Measurements from ENCODE around the gene COL15A1.

COL15A1 gene

GRCh38 chr9:99046068-99046467 lies 102.4 kb downstream of the COL15A1 start:
- Histone ChIP-seq H3K4me3 (no peak overlapping the region), H3K9me3 (no peaks in the 10 kb centered on the region), H3K27me3 (ENCODE audit: low read depth) (no peaks in the 10 kb centered on the region), H3K36me3 (replicated peaks) (no peaks in the 10 kb centered on the region), H3K4me1 (no peaks in the 10 kb centered on the region)
- DNase-seq (ENCODE audit: low spot score in 2 of 2), result no peak
- in situ Hi-C loops (cut with MboI; ENCODE audit: low sequenced_read_pairs), result no loop called here

- DNase-seq (ENCODE audit: low spot score in 2 of 2), result no peak
- Histone ChIP-seq H3K36me3 (replicated peaks) (no peaks in the 10 kb centered on the region), H3K4me1 (no peaks in the 10 kb centered on the region), H3K9me3 (no peaks in the 10 kb centered on the region), H3K27me3 (ENCODE audit: low read depth) (no peaks in the 10 kb centered on the region), H3K4me3 (no peak overlapping the region)
- in situ Hi-C loops (cut with MboI; ENCODE audit: low sequenced_read_pairs), result no loop called here
Measured at GRCh38 chr9:99046542-99047071, 102.9 kb downstream of the COL15A1 start.

DNA sequence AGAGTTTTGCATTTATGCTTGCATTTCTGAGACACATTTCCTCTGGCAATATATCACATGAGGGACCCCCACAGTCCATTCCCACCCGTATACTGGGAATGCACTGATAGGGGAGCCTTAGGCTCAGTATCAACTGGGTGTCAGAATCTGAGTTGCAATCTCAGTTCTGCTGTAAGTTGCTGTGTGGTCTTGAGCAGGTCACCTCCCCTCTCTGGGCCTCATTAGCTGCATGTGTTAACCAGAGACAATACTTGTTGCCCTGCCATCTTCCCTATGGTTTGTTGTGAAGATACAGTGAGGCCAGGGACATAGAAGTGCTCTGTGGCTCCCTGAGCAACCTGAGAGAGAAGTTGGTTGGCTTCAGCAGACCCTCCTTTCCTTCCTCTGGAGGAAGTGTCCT lies 105.5 kb downstream of the COL15A1 start:
- Histone ChIP-seq H3K4me1 (no peaks in the 10 kb centered on the region), H3K36me3 (replicated peaks) (no peaks in the 10 kb centered on the region), H3K4me3 (no peak overlapping the region), H3K27me3 (ENCODE audit: low read depth) (no peaks in the 10 kb centered on the region), H3K9me3 (no peaks in the 10 kb centered on the region)
- DNase-seq (ENCODE audit: low spot score in 2 of 2), result no peak
- in situ Hi-C loops (cut with MboI; ENCODE audit: low sequenced_read_pairs), result no loop called here

DNA sequence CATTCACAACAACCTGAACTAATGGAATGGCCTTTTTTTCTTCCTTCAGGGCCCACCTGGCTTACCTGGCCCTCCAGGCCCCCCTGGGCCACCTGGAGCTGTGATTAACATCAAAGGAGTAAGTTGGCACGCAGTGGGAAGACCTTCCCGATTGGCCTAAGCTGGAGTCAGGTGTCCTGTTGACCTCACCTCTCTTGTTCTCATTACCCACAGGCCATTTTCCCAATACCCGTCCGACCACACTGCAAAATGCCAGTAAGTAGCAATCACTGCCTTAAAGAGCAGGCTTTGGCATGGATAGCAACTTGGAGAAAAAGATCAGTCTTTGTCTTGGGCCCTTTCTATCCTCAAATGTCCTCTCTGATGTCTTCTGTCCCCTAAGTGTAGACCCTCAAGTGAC lies 105.9 kb downstream of the COL15A1 start:
- H3K36me3 ChIP-seq (replicated peaks), result no peaks in the 10 kb centered on the region
- in situ Hi-C loops (cut with MboI; ENCODE audit: low sequenced_read_pairs), result no loop called here
- no peaks in the 10 kb centered on the region for H3K4me1 ChIP-seq
- no peak overlapping the region for H3K4me3 ChIP-seq
- no peak for DNase-seq (ENCODE audit: low spot score in 2 of 2)
- H3K9me3 ChIP-seq, result no peaks in the 10 kb centered on the region
- H3K27me3 ChIP-seq (ENCODE audit: low read depth), result no peaks in the 10 kb centered on the region

- Histone ChIP-seq H3K4me3 (no peak overlapping the region), H3K27me3 (ENCODE audit: low read depth) (no peaks in the 10 kb centered on the region), H3K36me3 (replicated peaks) (no peaks in the 10 kb centered on the region), H3K9me3 (no peaks in the 10 kb centered on the region), H3K4me1 (no peaks in the 10 kb centered on the region)
- in situ Hi-C loops (cut with MboI; ENCODE audit: low sequenced_read_pairs), result no loop called here
- no peak for DNase-seq (ENCODE audit: low spot score in 2 of 2)
Measured at GRCh38 chr9:99050292-99050911, 106.7 kb downstream of the COL15A1 start.

DNA sequence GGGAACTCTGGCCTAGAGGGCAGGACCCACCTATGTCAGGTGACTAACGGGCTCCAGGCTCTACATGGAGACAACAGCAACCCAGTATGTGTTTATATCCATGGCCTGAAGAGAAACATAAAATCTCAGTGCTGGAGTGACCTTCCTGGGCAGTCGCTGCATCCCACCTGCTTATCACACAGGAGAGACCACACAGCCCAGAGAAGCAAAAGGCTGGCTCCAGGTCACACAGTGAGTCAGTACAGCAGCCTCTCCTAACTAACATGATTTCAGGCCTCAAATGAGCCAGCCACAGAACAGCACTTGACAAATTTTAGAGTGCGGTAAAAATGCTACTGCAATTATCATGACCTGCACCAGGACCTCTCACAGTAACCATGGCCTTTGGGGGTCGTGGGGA lies 107.2 kb downstream of the COL15A1 start:
- Histone ChIP-seq H3K27me3 (ENCODE audit: low read depth) (no peaks in the 10 kb centered on the region), H3K4me1 (no peaks in the 10 kb centered on the region), H3K9me3 (no peaks in the 10 kb centered on the region), H3K4me3 (no peak overlapping the region), H3K36me3 (replicated peaks) (no peaks in the 10 kb centered on the region)
- in situ Hi-C loops (cut with MboI; ENCODE audit: low sequenced_read_pairs), result no loop called here
- no peak for DNase-seq (ENCODE audit: low spot score in 2 of 2)

DNA sequence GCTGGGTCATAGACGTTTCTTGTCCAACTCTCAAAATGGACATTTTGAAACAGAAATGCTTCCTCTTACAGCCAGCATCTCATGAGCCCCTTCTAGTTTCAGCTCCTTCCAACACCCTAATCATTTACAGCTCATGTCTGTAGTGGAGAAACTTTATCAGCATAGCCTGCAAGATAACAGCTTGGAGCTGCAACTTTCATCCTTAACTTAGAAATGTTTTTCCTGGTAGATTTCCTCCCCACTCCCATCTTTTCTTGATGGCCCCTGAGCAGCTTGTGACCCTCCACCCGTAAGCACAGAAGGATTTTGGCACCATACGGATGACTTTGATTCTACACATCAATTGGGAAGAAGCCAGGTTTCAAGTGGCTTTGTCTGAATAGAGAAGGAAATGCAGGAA lies 107.7 kb downstream of the COL15A1 start:
- H3K36me3 ChIP-seq (replicated peaks), result no peaks in the 10 kb centered on the region
- no peak for DNase-seq (ENCODE audit: low spot score in 2 of 2)
- no peaks in the 10 kb centered on the region for H3K9me3 ChIP-seq
- H3K4me3 ChIP-seq, result no peak overlapping the region
- no peaks in the 10 kb centered on the region for H3K27me3 ChIP-seq (ENCODE audit: low read depth)
- in situ Hi-C loops (cut with MboI; ENCODE audit: low sequenced_read_pairs), result no loop called here
- H3K4me1 ChIP-seq, result no peaks in the 10 kb centered on the region

- H3K4me1 ChIP-seq, result no peaks in the 10 kb centered on the region
- DNase-seq (ENCODE audit: low spot score in 2 of 2), result no peak
- in situ Hi-C loops (cut with MboI; ENCODE audit: low sequenced_read_pairs), result no loop called here
Measured at GRCh38 chr9:99051851-99052250, 108.1 kb downstream of the COL15A1 start.

GRCh38 chr9:99052815-99053715 lies 109.4 kb downstream of the COL15A1 start:
- no peaks in the 10 kb centered on the region for H3K36me3 ChIP-seq (replicated peaks)
- H3K9me3 ChIP-seq, result no peaks in the 10 kb centered on the region
- no peaks in the 10 kb centered on the region; the same call in 1 of the 2 replicates for H3K27me3 ChIP-seq (ENCODE audit: low read depth)
- no peaks in the 10 kb centered on the region for H3K4me1 ChIP-seq
- in situ Hi-C loops (cut with MboI; ENCODE audit: low sequenced_read_pairs), result no loop called here
- no peak for DNase-seq (ENCODE audit: low spot score in 2 of 2)
- no peak overlapping the region for H3K4me3 ChIP-seq

More at GRCh38 chr9:99051851-99052250, 108.1 kb downstream of the COL15A1 start:
- no peaks in the 10 kb centered on the region for H3K36me3 ChIP-seq (replicated peaks)
- H3K27me3 ChIP-seq (ENCODE audit: low read depth), result no peaks in the 10 kb centered on the region
- no peak overlapping the region for H3K4me3 ChIP-seq
- H3K9me3 ChIP-seq, result no peaks in the 10 kb centered on the region

- Histone ChIP-seq H3K9me3 (no peaks in the 10 kb centered on the region), H3K4me1 (no peaks in the 10 kb centered on the region), H3K4me3 (no peak overlapping the region), H3K27me3 (ENCODE audit: low read depth) (peaks cover 9% of the 10 kb centered on the region; the same call in 1 of the 2 replicates), H3K36me3 (replicated peaks) (no peaks in the 10 kb centered on the region)
- no peak for DNase-seq (ENCODE audit: low spot score in 2 of 2)
- in situ Hi-C loops (cut with MboI; ENCODE audit: low sequenced_read_pairs), result no loop called here
Measured at GRCh38 chr9:99054581-99054980, 110.9 kb downstream of the COL15A1 start.

DNA sequence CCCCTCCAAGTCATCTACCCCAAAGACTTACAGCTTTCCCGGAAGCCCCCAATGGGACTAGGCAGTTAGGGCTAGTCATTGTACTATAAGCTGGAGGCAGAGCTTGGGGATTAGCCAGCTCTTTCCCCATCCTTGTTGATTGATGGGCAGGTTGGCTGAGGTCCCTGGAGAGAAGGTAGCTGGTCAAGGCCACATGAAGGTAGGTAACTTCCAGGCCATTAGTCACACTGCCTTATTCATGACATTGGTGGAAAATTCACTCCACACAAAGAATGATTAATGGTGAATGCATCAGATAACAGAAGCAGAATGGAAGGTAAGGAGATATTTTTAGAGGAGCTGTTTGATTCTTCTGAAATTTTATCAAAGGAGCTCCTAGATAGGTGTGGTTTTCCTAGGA lies 111.7 kb downstream of the COL15A1 start:
- H3K4me1 ChIP-seq, result no peaks in the 10 kb centered on the region
- H3K36me3 ChIP-seq (replicated peaks), result no peaks in the 10 kb centered on the region
- H3K27me3 ChIP-seq (ENCODE audit: low read depth), result peaks cover 9% of the 10 kb centered on the region; the same call in 1 of the 2 replicates
- in situ Hi-C loops (cut with MboI; ENCODE audit: low sequenced_read_pairs), result no loop called here
- H3K4me3 ChIP-seq, result no peak overlapping the region
- H3K9me3 ChIP-seq, result no peaks in the 10 kb centered on the region
- no peak for DNase-seq (ENCODE audit: low spot score in 2 of 2)

GRCh38 chr9:99056186-99056585 lies 112.5 kb downstream of the COL15A1 start:
- H3K27me3 ChIP-seq (ENCODE audit: low read depth), result peaks cover 11% of the 10 kb centered on the region; the same call in 1 of the 2 replicates
- H3K4me3 ChIP-seq, result no peak overlapping the region
- no peaks in the 10 kb centered on the region for H3K36me3 ChIP-seq (replicated peaks)
- no peaks in the 10 kb centered on the region for H3K9me3 ChIP-seq
- in situ Hi-C loops (cut with MboI; ENCODE audit: low sequenced_read_pairs), result no loop called here
- H3K4me1 ChIP-seq, result no peaks in the 10 kb centered on the region
- no peak for DNase-seq (ENCODE audit: low spot score in 2 of 2)

DNA sequence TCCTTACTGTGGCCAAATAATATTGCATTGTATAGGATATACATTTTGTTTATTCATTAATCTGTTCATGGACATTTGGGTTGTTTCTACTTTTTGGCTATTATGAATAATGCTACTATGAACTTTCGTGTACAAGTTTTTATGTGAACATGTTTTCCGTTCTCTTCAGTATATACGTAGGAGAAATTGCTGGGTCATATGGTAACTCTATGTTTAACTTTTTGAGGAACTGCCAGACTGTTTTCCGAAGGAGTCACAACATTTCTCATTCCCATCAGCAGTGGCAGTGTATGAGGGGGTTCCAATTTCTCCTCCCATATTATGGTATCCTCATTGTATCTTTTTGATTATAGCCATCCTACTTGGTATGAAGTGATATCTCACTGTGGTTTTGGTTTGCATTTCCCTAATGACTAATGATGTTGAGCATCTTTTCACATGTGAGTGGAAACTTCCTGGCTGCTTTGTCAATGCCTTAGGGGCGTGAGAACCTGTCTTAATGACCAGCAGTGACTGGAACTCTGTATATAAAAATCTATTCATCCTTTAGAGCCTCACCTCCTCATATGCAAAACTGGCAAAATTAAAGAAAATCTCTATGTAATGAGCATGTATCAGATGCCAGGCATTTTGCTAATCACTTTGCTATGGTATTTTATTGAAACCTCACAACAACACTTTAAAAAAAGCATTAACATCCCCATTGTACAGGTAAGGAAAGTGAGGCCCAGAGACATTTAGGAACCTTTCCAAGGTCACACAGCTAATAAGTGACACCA lies 113.4 kb downstream of the COL15A1 start:
- Histone ChIP-seq H3K27me3 (ENCODE audit: low read depth) (peaks cover 15% of the 10 kb centered on the region), H3K4me3 (no peak overlapping the region), H3K9me3 (no peaks in the 10 kb centered on the region), H3K4me1 (no peaks in the 10 kb centered on the region), H3K36me3 (replicated peaks) (no peaks in the 10 kb centered on the region)
- in situ Hi-C loops (cut with MboI; ENCODE audit: low sequenced_read_pairs), result no loop called here
- DNase-seq (ENCODE audit: low spot score in 2 of 2), result no peak
